Stomach (tissue), 9 donors: ENCODE data around the gene PGLYRP3. TPM values are rescaled to one million over a fixed set of nuclear protein-coding genes. Genes with fewer than 3 reads are reported as not detected.

Source experiments
- DNase-seq, 2 donors: peaks; one replicate each; pipeline versions ENCODE4 v3.0.0 to v3.0.0-alpha.2; 2013 to 2019
- H3K27ac ChIP-seq, 5 donors: fragments of 200-600 bp in 4 of 5; sonication (generic) in 4 of 5; one replicate each; pipeline ENCODE4 v1.5.1; 2013 to 2019; ENCODE audit warnings: mild to moderate bottlenecking in 1 of 5, moderate library complexity in 1 of 5
- H3K27me3 ChIP-seq, 3 donors: fragments of 200-600 bp; sonication (generic); one replicate each; pipeline ENCODE4 v1.5.1; 2017 to 2019; ENCODE audit warnings: mixed run types in 1 of 3
- H3K36me3 ChIP-seq, 4 donors: fragments of 200-600 bp; sonication (generic); 1 replicate in 3 of 4; 2 replicates in 1 of 4; pipeline ENCODE4 v1.5.1; 2016 to 2019
- H3K4me1 ChIP-seq, 4 donors: fragments of 200-600 bp; sonication (generic); one replicate each; pipeline ENCODE4 v1.5.1; 2016 to 2019
- H3K4me3 ChIP-seq, 4 donors: fragments of 200-600 bp; sonication (generic) in 3 of 4; one replicate each; pipeline ENCODE4 v1.5.1; 2016 to 2019; ENCODE audit warnings: mild to moderate bottlenecking in 1 of 4
- H3K9me3 ChIP-seq, 4 donors: fragments of 200-600 bp; sonication (generic); one replicate each; pipeline ENCODE4 v1.5.1; 2016 to 2019
- CTCF ChIP-seq, 7 experiments: fragments of 450-650 bp in 4 of 7; fragments of 200-600 bp in 3 of 7; sonication (generic) in 3 of 7; IDR thresholded peaks; one replicate each; pipeline ENCODE4 v1.5.1; 2016 to 2019; ENCODE audit warnings: antibody characterized with exemption in 7 of 7, control low read depth in 2 of 7, mild to moderate bottlenecking in 1 of 7
- EP300 ChIP-seq: sonication (generic); formaldehyde crosslinking; IDR thresholded peaks from one replicate; pipeline ENCODE4 v1.6.1; 2017; ENCODE audit warnings: antibody characterized with exemption
- POLR2A ChIP-seq, 4 donors: fragments of 450-650 bp; IDR thresholded peaks; one replicate each; pipeline ENCODE4 v1.6.1; 2016; ENCODE audit warnings: antibody characterized with exemption in 4 of 4, control low read depth in 2 of 4, mild to moderate bottlenecking in 1 of 4, moderate library complexity in 1 of 4
- POLR2AphosphoS5 ChIP-seq, 3 donors: sonication (generic); formaldehyde crosslinking; IDR thresholded peaks; one replicate each; pipeline ENCODE4 v1.6.1; 2016; ENCODE audit warnings: antibody characterized with exemption in 3 of 3
- WGBS, 5 donors: extraction: QIAGEN DNeasy Blood & Tissue Kit in 3 of 5; methylation state at CpG; one replicate each; pipeline versions ENCODE4 v1.1.5 to v1.1.7; 2013 to 2018; 5-methylcytosine and 5-hydroxymethylcytosine counted together
- intact Hi-C: fragments of 100-400 bp; cut with DNase I; formaldehyde crosslinking; loops from one replicate; pipeline ENCODE4 v1.15.1; 2023; ENCODE audit warnings: low total_unique reads
- polyA plus RNA-seq, 3 donors: library from polyadenylated mRNA; stranded (reverse); fragments of 200-250 nt; gene quantifications; one replicate each; pipeline ENCODE4 v1.2.3, GENCODE V29; 2013
- total RNA-seq, 5 donors: library from RNA; depleted of rRNA; stranded (reverse); fragments of >200 nt; gene quantifications; one replicate each; pipeline versions ENCODE4 v1.1.0 to v1.2.3, GENCODE V29; 2014 to 2016
- donor health status: healthy with polysubstance abuse.
- donor health status: Bipolar disorder and iron deficiency.
- donor health status: healthy.

Gene PGLYRP3
- total and polyA plus RNA-seq, 8 donors, result 1.6 TPM; not detected in 7

GRCh38 chr1:153360592-153361479, 48.1 kb upstream of the PGLYRP3 start:
- Histone ChIP-seq H3K9me3 (no peaks in the 10 kb centered on the region), H3K4me1 (no peaks in the 10 kb centered on the region), H3K36me3 (no peaks in the 10 kb centered on the region), H3K27ac (peak overlapping the region in 2 of 5 donors; percentile 36 to 77), H3K4me3 (peak overlapping the region in 2 of 4 donors; percentile 27 to 40), H3K27me3 (peaks cover 0 to 22% (median 5%) of the 10 kb centered on the region in 3 donors)
- intact Hi-C loops, result no loop called here
- TF ChIP-seq POLR2AphosphoS5 (IDR thresholded peaks at IDR 0.05) (no peak), POLR2A (IDR thresholded peaks at IDR 0.05) (no peak), CTCF (IDR thresholded peaks at IDR 0.05) (no peak), EP300 (no peak)
- WGBS, 5 donors, result 74 to 85% (median 79%) methylated on average over 5 to 11 of the region's 11 CpGs
- DNase-seq, result no peak

DNA sequence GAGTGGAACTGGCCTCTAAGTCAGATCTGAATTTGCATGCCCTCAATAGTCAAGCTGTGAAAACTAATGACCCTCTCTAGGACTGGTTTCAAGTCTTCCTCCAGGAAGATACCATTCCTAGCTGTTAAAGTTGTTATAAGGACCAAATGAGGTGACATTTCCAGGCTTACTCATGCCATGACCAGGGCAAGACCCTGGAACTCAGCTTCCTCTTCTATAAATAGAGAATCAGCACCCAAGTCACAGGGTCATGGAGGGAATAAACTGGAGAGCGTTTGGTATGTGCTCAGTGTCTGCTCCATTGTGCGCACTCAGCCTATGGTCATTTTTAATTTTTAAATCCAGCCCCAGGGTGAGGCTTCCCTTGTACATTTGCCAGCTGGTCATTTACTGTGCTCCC, 47.4 kb upstream of the PGLYRP3 start:
- WGBS, 5 donors, result 59 to 90% (median 71%) methylated on average over 2 of the region's 2 CpGs
- Histone ChIP-seq H3K9me3 (no peaks in the 10 kb centered on the region), H3K36me3 (no peaks in the 10 kb centered on the region), H3K27me3 (peaks cover 0 to 21% (median 0%) of the 10 kb centered on the region in 3 donors), H3K4me3 (peak overlapping the region in 2 of 4 donors; percentile 27 to 40), H3K27ac (peak overlapping the region in 2 of 5 donors; percentile 36 to 77), H3K4me1 (no peaks in the 10 kb centered on the region)
- TF ChIP-seq CTCF (IDR thresholded peaks at IDR 0.05), result no peak
- no peak for TF ChIP-seq EP300
- TF ChIP-seq POLR2AphosphoS5 (IDR thresholded peaks at IDR 0.05), result no peak
- TF ChIP-seq POLR2A (IDR thresholded peaks at IDR 0.05), result no peak
- intact Hi-C loops, result no loop called here
- no peak for DNase-seq

DNA sequence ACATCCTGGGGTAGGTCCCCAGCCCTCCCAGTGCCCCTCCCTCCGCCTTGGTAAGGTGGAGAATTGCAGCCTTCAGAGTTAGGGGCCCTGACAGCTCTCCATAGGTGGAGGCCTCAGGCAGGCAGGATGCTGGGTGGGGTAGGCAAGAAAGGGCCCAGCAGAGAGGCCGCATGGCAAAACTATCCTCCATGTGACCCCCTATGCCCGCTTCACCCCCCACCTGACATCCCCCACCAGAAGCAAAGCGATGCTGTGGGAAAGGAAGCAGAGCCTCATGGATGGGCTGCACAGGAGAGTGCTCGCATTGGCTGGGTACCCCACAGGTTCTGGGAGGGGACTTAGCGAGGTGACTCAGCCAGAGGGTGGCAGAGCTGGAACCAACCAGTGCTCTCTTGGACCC, 46.5 kb upstream of the PGLYRP3 start:
- intact Hi-C loops, result no loop called here
- peak overlapping the region in 2 of 4 donors; percentile 27 to 40 for H3K4me3 ChIP-seq
- WGBS, 5 donors, result 80 to 92% (median 89%) methylated on average over 6 of the region's 6 CpGs
- H3K27me3 ChIP-seq, result peaks cover 0 to 18% (median 0%) of the 10 kb centered on the region in 3 donors
- TF ChIP-seq EP300, result no peak
- TF ChIP-seq POLR2AphosphoS5 (IDR thresholded peaks at IDR 0.05), result no peak
- no peak for TF ChIP-seq CTCF (IDR thresholded peaks at IDR 0.05)
- TF ChIP-seq POLR2A (IDR thresholded peaks at IDR 0.05), result no peak
- no peak for DNase-seq
- no peaks in the 10 kb centered on the region for H3K4me1 ChIP-seq
- H3K27ac ChIP-seq, result peak overlapping the region in 2 of 5 donors; percentile 56 to 77
- no peaks in the 10 kb centered on the region for H3K9me3 ChIP-seq
- H3K36me3 ChIP-seq, result no peaks in the 10 kb centered on the region

DNA sequence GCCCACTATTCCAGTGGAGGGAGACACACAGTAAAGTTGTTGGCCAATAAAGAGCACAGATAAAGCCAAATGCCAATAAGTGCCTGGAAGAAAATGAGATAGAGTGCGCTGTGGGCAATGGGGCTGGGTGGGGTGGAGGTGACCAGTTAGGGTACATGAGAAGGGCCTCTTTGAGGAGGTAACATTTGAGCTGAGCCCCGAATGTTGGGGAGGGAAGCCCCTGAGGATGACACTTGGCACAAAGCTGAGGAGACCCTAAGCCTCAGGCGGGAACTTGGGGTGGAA, 45.9 kb upstream of the PGLYRP3 start:
- no peaks in the 10 kb centered on the region for H3K4me1 ChIP-seq
- peak overlapping the region in 3 of 5 donors; percentile 45 to 77 (median 56) for H3K27ac ChIP-seq
- H3K27me3 ChIP-seq, result peaks cover 0 to 22% (median 0%) of the 10 kb centered on the region in 3 donors
- DNase-seq, result no peak
- H3K9me3 ChIP-seq, result no peaks in the 10 kb centered on the region
- 73 to 84% (median 80%) methylated on average over 3 of the region's 3 CpGs for WGBS, 5 donors
- peak overlapping the region in 3 of 4 donors; percentile 3 to 40 (median 27) for H3K4me3 ChIP-seq
- intact Hi-C loops, result no loop called here
- H3K36me3 ChIP-seq, result no peaks in the 10 kb centered on the region
- TF ChIP-seq POLR2A (IDR thresholded peaks at IDR 0.05) (no peak), POLR2AphosphoS5 (IDR thresholded peaks at IDR 0.05) (no peak), CTCF (IDR thresholded peaks at IDR 0.05) (no peak), EP300 (no peak)
